NCI-H187 treated with DMSO at 0.1 percent for 48 hours (cell line): ENCODE measurements around the gene CPNE1.
A peak's percentile ranks its signal among the peaks of the same experiment; 100 is the strongest.

Experiments used
- DNase-seq: peaks from one replicate; lab custom pipeline; 2025; lab: John Stamatoyannopoulos, UW

The CPNE1 gene

DNA sequence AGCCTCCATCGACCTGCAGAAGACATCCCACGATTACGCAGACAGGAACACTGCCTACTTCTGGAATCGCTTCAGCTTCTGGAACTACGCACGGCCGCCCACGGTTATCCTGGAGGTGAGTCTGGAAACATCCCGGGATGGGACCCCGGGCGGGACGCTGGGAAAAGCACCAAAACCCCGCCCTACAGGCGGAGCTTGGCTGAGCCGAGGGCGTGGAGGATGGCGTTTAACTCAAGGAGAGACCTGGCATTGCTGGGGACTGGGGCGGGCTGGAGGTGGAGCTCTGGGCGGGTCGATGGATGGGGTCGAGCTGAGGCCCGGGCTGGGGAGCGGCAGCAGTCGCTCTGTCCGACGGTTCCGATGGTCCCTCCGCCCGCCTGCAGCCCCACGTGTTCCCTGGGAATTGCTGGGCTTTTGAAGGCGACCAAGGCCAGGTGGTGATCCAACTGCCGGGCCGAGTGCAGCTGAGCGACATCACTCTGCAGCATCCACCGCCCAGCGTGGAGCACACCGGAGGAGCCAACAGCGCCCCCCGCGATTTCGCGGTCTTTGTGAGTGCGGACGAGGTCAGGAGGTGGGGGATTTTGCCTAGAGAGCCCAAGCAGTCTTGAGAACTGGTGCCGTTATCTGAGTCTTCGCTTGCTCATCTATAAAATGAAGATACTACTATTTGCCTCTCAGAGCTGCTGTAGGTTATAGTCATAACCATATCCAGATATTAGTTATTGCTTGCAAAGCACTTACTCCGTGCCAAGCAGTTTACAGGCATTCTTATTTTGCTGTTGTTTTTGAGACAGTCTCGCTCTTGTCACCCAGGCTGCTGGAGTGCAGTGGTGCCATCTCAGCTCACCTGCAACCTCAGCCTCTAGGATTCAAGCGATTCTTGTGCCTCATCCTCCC is 45.3 kb downstream of the CPNE1 start:
- DNase-seq, result no peak

DNA sequence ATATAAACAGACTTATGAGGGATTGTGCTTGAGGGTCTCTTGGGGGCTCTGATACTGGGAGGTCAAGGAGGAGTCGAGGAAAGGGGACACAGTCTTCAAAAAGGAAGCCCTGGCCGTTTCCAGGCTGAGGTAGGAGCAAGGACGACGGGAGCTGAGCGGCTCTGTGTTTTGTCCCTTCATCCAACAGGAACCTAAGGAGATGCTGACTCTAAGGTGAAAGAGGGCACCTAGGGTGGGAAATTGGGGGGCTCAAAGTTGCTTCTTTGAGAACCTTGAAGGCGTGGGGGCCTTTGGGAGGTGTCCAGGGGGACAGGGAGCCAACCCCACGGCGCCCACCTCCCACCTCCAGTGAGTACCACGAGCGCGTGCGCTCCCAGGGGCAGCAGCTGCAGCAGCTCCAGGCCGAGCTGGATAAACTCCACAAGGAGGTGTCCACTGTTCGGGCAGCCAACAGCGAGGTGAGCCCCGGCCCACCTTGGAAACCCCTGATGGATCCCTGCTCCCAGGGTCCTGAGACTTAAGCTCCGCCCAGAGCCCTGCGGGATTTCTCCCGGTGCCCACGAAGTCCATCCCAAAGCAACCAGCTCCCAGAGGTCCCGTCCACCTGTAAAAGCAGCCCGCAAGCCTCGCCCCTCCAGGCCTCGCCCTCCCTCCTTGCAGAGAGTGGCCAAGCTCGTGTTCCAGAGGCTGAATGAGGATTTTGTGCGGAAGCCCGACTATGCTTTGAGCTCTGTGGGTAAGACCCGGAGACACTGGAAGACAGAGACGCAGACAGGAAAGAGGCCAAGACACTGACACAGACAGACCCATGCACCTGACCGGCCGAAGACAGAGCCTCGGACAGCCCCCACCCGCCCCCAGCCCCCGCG is 46.2 kb downstream of the CPNE1 start:
- DNase-seq, result no peak

DNA sequence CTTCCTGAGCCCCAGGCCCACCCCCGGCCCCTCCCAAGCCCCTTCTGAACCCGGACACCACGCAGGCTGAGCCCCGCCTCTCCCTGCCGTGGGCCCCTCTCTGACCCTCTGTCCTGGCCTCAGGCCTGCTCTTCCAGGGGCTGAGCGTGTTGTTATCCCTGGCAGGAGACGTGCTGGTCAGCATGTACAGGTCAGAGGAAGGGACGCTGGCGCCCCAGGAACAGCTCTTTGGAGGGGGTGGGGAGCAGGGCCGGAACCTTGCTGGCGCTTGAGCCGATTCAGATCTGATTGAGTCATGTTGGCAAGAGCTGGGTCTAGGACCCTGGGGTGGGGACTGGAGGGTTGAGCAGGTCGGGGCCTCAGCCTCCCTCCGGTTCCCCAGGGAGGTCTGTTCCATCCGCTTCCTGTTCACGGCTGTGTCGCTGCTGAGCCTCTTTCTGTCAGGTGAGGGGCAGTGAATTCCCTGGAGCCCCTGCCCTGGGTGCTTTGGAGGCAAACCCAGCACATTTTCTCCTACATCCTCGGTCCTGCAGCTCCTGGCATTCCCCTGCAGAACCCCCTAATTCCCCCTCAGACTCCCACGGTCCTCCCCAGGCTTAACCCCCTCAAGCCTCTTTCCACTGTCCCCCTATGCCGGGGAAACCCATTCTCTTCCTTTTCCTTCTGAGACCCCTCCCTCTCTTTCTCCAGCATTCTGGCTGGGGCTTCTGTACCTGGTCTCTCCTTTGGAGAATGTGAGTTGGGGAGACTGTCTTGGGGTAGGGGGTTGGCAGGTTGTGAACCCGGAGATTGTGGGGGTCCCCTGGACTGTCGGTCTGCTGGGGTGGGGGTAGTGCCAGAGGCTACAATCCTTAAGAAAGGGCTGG is 47.1 kb downstream of the CPNE1 start:
- DNase-seq, result no peak

DNA sequence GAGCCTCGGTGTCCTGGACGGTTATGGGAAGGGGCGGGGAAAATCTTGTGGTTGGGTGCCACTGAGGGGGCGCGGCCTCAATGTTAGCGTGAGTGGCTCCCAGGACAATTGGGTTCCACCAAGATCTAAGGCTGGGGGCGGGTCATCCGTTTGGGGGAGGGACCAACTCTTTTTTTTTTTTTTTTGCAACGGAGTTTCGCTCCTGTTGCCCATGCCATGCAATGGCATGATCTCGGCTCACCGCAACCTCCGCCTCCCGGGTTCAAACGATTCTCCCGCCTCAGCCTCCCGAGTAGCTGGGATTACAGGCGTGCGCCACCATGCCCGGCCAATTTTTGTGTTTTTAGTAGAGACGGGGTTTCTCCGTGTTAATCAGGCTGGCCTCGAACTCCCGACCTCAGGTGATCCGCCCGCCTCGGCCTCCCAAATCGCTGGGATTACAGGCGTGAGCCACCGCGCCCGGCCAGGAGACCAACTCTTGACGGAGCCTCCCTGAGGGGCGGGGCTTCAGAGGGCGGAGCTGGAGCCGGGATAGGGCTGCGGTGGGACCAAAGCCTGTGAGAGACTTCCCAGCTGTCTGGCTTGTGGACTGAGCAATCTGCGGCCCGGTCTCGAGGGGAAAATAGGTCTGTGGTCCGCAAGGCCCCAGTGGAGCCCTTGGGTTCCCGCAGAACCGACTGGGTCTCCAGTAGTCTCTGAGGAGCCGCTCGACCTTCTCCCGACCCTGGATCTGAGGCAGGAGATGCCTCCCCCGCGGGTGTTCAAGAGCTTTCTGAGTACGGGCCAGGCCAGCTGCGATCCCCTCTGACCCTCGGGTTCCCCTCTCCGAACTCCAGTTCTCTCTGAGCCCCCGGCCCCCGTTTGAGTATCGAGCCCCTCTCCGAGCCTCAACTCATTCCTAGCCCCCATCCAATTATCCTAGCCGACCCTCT is 48.0 kb downstream of the CPNE1 start:
- peak; percentile 16 for DNase-seq

- DNase-seq, result peak; percentile 97
Measured at GRCh38 chr20:35615667-35616464, 48.8 kb downstream of the CPNE1 start, which contains the start of gene SPAG4. TSS of gene SPAG4 (plus strand) at chr20:35615829. CDS start at chr20:35616004, 175 bp downstream.

- DNase-seq, result no peak
Measured at GRCh38 chr20:35611482-35611881, 53.2 kb downstream of the CPNE1 start.

GRCh38 chr20:35610833-35611427 is 53.8 kb downstream of the CPNE1 start:
- DNase-seq, result no peak

DNA sequence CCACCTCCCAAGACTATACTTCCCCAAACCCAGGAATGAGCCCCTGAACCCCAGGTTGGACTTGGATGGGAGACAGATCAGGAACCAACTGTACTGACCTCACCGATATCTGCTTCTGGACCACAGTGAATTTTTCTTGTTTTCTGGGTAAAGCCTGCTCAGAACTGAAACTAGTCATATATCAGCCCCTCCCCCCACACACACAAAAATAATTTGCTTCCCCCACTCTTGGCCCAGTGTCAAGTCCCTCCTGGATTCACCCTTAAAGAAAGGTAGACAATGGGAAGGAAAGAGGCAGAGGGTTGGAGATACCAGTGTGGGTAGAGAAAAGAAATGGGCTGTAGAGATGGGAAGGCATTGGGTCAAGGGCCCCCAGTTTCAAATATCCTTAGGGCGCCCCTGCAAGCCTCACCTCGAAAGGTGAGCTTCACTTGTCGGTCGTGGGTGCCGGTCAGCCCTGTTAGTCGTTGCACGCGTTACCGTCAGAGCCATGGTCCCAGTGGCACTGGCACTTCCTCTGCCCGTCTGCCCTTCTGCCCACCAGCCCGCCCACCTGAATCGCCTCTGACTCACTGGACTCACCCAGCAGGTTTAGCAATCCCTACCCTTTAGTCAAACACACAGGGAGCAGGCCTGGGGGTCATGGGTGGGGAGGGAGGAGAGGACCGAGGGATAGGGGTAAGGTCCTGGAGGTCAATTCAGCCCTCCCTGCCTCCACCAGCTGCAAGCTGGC is 57.5 kb downstream of the CPNE1 start:
- no peak for DNase-seq

GRCh38 chr20:35606127-35606526 is 58.6 kb downstream of the CPNE1 start:
- DNase-seq, result no peak

DNA sequence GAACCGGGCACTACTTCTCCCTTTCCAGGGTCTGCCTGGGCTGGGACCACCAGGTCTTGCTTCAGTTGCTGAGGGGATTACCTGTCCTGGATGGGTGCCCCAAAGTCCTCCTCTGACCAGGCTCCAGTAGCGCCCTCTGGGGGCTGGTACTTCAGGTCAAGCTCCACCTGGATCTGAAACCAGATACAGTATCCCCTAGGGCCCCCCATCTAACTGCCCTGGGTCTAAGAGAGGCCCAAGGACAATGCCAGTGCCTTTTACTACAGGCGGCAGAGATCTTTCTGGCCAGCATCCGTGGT is 60.3 kb downstream of the CPNE1 start:
- no peak for DNase-seq

DNA sequence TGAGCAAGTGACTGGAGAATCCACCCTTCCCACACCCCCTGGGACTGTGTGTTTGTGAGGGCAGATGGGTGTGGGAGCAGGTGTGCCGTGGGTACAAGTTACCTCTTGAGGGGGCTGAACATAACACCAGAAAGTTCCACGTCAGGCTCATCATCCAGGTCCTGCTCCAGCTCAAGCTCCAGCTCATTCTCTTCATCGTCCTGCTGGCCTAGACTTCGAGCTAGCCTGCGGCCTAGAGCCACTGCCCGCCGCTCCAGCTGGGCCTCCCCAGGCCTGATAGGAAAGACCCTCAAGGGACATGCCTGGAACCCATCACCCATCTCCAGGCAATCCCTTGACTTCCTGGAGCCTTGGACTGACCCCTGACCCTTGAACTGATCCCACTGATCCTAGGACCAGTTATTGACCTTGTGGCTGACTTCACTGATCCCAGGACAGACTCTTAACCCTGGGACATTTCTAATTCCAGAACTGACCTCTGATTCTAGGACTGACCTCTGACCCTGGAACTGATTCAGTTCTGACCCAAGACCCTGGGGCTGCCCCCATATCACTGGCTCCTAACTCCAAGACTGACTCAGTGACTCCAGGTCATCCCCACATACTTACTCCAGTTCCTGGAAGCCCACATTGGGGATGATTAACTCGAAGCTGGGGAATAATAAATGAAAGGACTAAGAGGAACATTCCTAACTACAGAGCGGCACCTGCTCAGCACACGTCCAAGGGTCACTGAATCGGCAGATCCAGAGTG is 60.8 kb downstream of the CPNE1 start:
- no peak for DNase-seq

DNA sequence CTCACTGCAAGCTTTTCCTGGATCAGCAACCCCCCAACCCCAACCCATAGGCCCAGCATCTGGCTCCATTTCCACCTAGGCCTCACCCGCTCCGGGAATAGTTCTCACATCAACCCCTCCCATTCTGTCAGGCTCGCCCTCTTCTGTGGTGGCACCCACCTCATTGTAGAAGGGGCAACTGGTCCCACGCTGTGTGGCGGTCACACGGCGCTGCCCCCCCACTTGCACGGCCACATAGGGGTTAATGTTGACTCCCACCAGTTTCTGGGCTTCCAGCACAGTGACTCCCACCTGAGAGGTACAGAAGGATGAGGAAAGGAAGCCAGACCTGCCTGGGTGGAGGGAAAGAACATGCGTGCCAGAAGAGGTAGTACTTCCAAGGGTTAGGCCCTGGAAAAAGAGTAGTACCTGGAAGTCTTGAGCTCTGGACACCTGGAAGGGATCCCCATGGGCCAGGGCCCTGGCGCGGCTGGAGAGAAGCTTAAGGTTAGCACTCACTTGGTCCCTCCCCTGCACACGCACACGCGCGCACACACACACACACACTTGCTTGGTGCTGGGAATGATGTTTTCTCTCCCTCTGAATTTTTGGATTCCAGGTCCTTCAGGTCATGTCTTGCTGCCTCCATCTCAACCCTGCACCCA is 61.7 kb downstream of the CPNE1 start:
- DNase-seq, result no peak

- DNase-seq, result no peak
Measured at GRCh38 chr20:35601990-35602389, 62.7 kb downstream of the CPNE1 start.

DNA sequence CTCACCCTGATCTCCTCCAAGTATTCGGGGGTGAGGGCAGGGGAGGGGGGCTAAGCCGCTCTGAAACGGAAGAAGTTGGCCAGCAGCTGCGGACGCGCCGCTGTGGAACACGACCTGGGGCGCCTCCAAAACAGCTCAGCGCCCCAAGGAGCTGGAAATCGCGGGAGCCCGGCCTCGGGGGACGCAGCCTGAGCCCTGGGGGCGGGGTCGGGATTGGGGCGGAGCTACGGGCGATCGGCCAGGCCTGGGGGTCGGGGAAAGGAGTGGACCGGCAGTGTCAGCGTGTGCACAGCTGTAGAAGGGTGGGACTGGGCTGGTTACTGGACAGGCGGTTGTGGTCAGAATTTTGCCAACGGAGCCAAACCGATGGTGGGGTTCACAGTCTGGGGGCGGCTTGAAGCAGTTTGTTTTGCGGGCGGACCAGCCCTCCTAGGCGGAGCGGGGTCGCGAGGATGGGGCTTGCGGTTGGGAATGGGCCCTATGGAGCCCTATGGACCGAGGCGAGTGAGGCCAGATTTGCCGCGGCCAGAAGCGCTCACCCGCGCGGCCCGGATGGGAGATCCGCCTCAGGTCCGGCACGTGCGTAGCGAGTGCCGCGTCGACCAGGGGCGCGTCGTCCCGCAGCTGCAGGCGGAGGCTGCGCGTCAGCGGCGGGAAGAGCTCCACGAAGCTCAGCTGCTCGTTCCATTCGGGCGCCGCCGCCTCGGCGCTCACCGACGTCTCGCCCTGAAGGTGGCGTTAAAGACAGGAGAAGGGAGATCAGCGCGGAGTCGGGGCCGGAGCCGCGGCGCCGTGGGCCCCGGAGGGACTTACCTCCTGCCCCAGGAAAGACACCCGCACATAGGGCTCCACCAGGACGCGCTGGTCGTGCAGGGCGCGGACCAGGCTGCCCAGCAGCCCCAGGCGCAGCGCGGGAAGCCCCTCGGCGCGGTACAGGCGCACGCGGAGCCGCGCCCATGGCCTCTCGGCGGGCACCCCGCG is 63.4 kb downstream of the CPNE1 start:
- DNase-seq, result no peak

DNA sequence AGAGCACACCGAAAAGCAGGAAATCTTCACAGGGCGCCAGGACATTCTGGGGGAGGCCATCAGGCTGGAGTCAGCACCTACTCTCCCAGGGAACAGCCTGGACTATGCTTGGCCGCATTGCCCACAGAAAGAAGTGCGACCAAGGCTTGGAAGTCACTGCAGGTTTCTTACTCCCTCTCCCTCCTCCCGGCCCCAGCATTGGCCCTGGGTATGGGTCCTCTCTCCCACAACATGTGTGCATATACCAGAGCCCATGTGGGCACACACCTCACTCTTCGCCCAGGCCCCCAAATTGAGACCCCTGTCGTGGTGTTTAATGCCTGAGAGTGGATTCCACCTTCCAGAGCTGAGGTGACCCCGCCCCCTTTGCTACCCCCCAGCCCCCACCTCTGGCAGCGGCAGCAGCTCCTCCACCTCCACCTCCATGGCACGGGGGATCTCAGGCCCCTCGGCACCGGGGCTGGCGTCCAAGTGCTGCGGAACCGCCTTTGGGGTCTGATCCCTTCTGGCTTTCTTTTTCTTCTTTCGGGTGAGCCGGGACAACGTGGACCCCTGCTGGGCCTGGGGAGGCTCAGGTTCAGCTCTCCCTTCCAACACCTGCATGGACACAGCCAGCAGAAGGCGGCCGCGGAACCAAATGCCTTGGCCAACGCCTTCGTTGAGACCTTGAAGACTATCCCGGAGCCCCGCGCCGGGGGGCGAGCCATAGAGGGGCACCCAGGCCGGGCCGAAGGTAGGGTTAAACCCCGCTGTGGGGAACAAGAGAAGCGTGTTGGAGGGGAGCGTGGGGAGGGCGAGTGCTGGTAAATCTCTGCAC is 64.3 kb downstream of the CPNE1 start:
- DNase-seq, result no peak

GRCh38 chr20:35599776-35600120 is 65.0 kb downstream of the CPNE1 start:
- DNase-seq, result no peak
